Prostate gland (tissue), 2 donors: ENCODE measurements around the gene DDX41.

Experiments used
- POLR2A ChIP-seq: fragments of 450-650 bp; IDR thresholded peaks from one replicate; pipeline ENCODE4 v1.6.1; 2016; ENCODE audit warnings: antibody characterized with exemption, mild to moderate bottlenecking
- TF ChIP-seq, protein P1 (sequence below), 4 experiments: fragments of 200-600 bp in 2 of 4; fragments of 450-650 bp in 2 of 4; sonication (generic) in 2 of 4; IDR thresholded peaks; 1 replicate in 3 of 4; 2 replicates in 1 of 4; pipeline ENCODE4 v1.5.1; 2016 to 2019; ENCODE audit warnings: antibody characterized with exemption in 4 of 4, mild to moderate bottlenecking in 2 of 4, moderate library complexity in 2 of 4

DNA sequence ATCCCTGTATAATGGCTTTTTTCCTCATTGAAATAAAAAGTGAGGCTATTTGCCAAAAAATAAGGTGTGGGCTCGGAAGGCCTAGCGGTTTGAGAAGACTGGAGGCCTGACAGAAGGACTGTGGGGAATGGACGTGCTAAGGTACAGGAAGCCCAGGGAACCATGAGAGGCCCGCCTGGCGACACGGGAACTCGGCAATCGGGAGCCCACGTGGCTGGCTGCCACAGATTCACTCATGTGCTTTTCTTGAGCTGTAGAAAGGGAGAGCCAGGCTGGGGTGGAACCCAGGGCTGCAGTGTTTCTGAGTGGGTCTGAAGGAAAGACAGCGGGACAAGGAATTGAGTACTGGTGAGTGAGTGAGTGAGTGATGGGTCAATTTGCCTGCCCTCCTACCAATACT is 11.9 kb upstream of the DDX41 start:
- TF ChIP-seq, protein P1, sequence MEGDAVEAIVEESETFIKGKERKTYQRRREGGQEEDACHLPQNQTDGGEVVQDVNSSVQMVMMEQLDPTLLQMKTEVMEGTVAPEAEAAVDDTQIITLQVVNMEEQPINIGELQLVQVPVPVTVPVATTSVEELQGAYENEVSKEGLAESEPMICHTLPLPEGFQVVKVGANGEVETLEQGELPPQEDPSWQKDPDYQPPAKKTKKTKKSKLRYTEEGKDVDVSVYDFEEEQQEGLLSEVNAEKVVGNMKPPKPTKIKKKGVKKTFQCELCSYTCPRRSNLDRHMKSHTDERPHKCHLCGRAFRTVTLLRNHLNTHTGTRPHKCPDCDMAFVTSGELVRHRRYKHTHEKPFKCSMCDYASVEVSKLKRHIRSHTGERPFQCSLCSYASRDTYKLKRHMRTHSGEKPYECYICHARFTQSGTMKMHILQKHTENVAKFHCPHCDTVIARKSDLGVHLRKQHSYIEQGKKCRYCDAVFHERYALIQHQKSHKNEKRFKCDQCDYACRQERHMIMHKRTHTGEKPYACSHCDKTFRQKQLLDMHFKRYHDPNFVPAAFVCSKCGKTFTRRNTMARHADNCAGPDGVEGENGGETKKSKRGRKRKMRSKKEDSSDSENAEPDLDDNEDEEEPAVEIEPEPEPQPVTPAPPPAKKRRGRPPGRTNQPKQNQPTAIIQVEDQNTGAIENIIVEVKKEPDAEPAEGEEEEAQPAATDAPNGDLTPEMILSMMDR (IDR thresholded peaks at IDR 0.05) = no peak
- TF ChIP-seq POLR2A = no peak
